ENCODE measurements around the gene IL31RA. TPM values are rescaled to one million over a fixed set of nuclear protein-coding genes. Genes with fewer than 3 reads are reported as not detected.

IL31RA gene
- total and polyA plus RNA-seq, 2 of the 13 experiments (the other 11 are each of a cell fraction or from before 2014, with no cell fraction given) = not detected

DNA sequence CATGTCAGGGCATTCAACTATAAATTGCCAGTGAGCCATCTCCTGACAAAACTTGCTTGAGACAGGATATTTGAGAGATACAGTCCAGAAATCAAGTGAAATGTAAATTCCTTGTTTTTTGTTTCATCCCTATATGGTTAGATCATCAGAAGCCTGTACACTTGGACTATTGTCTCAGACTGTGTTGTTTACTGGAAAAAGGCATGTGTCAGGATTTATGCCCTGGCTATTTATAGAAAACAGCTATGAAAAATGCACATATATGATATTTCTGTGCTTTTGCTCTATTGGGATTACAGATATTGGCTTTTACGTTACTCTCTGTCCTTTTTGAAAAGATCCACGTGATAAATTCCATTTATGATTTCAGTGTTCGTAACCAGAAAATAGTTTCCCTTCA lies 44.2 kb downstream of the IL31RA start:
- Histone ChIP-seq H3K36me3 (replicated peaks in 1 of 2; ENCODE audit: control insufficient read depth in 1 of 2, insufficient read depth in 2 of 2, low read length in 2 of 2) (no peaks in the 10 kb centered on the region), H3K9ac (ENCODE audit: insufficient read depth, low read depth, low read length) (no peak overlapping the region), H3K9me3 (ENCODE audit: low read length) (no peaks in the 10 kb centered on the region), H3K27ac (ENCODE audit: extremely low read length, insufficient read depth, low read length) (no peak overlapping the region), H2AFZ (ENCODE audit: low read length) (no peak overlapping the region), H3K4me1 (ENCODE audit: insufficient read depth, low read length) (peaks cover 12% of the 10 kb centered on the region), H3K4me2 (ENCODE audit: low read depth, low read length) (no peak overlapping the region), H4K20me1 (ENCODE audit: insufficient read depth, low read length) (no peaks in the 10 kb centered on the region), H3K27me3 (ENCODE audit: control insufficient read depth in 1 of 2, insufficient read depth in 2 of 2, low read length in 2 of 2) (no peaks in the 10 kb centered on the region; a peak in 1 of 5 replicates), H3K4me3 (replicated peaks in 1 of 3; ENCODE audit: insufficient read depth in 1 of 3, low read depth in 2 of 3, low read length in 3 of 3) (no peak overlapping the region), H3K79me2 (ENCODE audit: insufficient read depth, low read length) (no peaks in the 10 kb centered on the region)
- POLR2A ChIA-PET = no interaction called here
- intact Hi-C loops (cut with micrococcal nuclease; ENCODE audit: unreplicated experiment) = no loop called here
- CTCF ChIA-PET (ENCODE audit: low intra/inter-chr PET ratio, low total read pairs) = no interaction called here
- 68% methylated on average over 3 of the region's 3 CpGs for WGBS (ENCODE audit: low lambda C conversion rate)
- ATAC-seq (no peak), DNase-seq (ENCODE audit: low spot score) (no peak), FAIRE-seq (no peak)
- no peak for TF ChIP-seq ZNF619 (CRISPR knock-in tag; IDR thresholded peaks at IDR 0.05)
- TF ChIP-seq ZNF550 (CRISPR knock-in tag; IDR thresholded peaks at IDR 0.05; ENCODE audit: borderline replicate concordance) = no peak
- TF ChIP-seq PCBP1 (IDR thresholded peaks at IDR 0.05; ENCODE audit: borderline replicate concordance, low read depth, low read length) = no peak
- no peak for TF ChIP-seq ZNF7 (CRISPR knock-in tag; IDR thresholded peaks at IDR 0.05)
- TF ChIP-seq PHF20 (CRISPR knock-in tag; IDR thresholded peaks at IDR 0.05) = no peak
- no peak for TF ChIP-seq ZBTB3 (CRISPR knock-in tag; IDR thresholded peaks at IDR 0.05; ENCODE audit: borderline replicate concordance, low read depth)
- no peak for TF ChIP-seq MTF2 (CRISPR knock-in tag; IDR thresholded peaks at IDR 0.05; ENCODE audit: borderline replicate concordance)
- no peak for TF ChIP-seq PREB (CRISPR knock-in tag; IDR thresholded peaks at IDR 0.05)
- no peak for TF ChIP-seq ZNF564 (CRISPR knock-in tag; IDR thresholded peaks at IDR 0.05)
- no peak for TF ChIP-seq ZSCAN9 (CRISPR knock-in tag; IDR thresholded peaks at IDR 0.05; ENCODE audit: borderline replicate concordance)
- TF ChIP-seq ZNF768 (CRISPR knock-in tag; IDR thresholded peaks at IDR 0.05) = no peak
- TF ChIP-seq ZSCAN29 (CRISPR knock-in tag; conservative IDR thresholded peaks at IDR 0.05) = no peak
- TF ChIP-seq NR3C1 (CRISPR knock-in tag; IDR thresholded peaks at IDR 0.05) = no peak
- no peak for TF ChIP-seq ZNF782 (CRISPR knock-in tag; IDR thresholded peaks at IDR 0.05; ENCODE audit: borderline replicate concordance)
- TF ChIP-seq ZNF296 (CRISPR knock-in tag; conservative IDR thresholded peaks at IDR 0.05) = no peak
- no peak for TF ChIP-seq BORCS8-MEF2B (CRISPR knock-in tag; IDR thresholded peaks at IDR 0.05)
- no peak for TF ChIP-seq IRF1 (CRISPR knock-in tag; IDR thresholded peaks at IDR 0.05; ENCODE audit: low read depth)
- no peak for TF ChIP-seq ZNF44 (CRISPR knock-in tag; IDR thresholded peaks at IDR 0.05)
- no peak for TF ChIP-seq SRSF9 (IDR thresholded peaks at IDR 0.05; ENCODE audit: borderline replicate concordance, insufficient read depth, low read depth, low read length, poor library complexity, severe bottlenecking)
- no peak for TF ChIP-seq ARNT (IDR thresholded peaks at IDR 0.05)
- no TSS peak for BruUV-seq (replicated peaks)
- in situ Hi-C loops (cut with HindIII; ENCODE audit: extremely low pct_ligation_motif_present, low pct_unique_long_range_greater_than_20kb) = no loop called here

Measured in HepG2 (cell line).